GM12878 (cell line): ENCODE measurements around the gene NPTX1.

Experiments
- CTCF ChIP-seq, 3 experiments: IDR thresholded peaks in 2 of 3; conservative IDR thresholded peaks in 1 of 3; 2 replicates each; pipeline ENCODE4 v1.5.1; 2011; ENCODE audit warnings: low read depth in 3 of 3, low read length in 3 of 3, mild to moderate bottlenecking in 3 of 3, control low read depth in 2 of 3, moderate library complexity in 2 of 3, inconsistent platforms in 1 of 3, mixed read lengths in 1 of 3; ENCODE audit not compliant: control insufficient read depth in 2 of 3, insufficient read depth in 1 of 3; ENCODE audit errors: extremely low read depth in 1 of 3
- FOS ChIP-seq: IDR thresholded peaks from 3 replicates; pipeline ENCODE4 v1.6.1; 2011; ENCODE audit warnings: borderline replicate concordance; ENCODE audit not compliant: insufficient read length; ENCODE audit errors: extremely low read depth
- PKNOX1 ChIP-seq: fragments of 450-650 bp; IDR thresholded peaks from 2 replicates; pipeline ENCODE4 v1.6.1; 2016; ENCODE audit warnings: mild to moderate bottlenecking
- POLR2A ChIP-seq: IDR thresholded peaks from 2 replicates; pipeline ENCODE4 v1.6.1; 2011; ENCODE audit warnings: low read depth, mild to moderate bottlenecking, low read length
- ZNF217 ChIP-seq: fragments of 450-650 bp; IDR thresholded peaks from 2 replicates; pipeline ENCODE4 v1.6.1; 2017; ENCODE audit warnings: antibody characterized with exemption, mild to moderate bottlenecking
- ZNF274 ChIP-seq: IDR thresholded peaks from one replicate; pipeline ENCODE4 v1.8.0; 2011; ENCODE audit not compliant: insufficient read length, insufficient read depth
- ZZZ3 ChIP-seq: IDR thresholded peaks from 2 replicates; pipeline ENCODE4 v1.6.1; 2011; ENCODE audit warnings: low read depth; ENCODE audit not compliant: control insufficient read depth, insufficient read length

- TF ChIP-seq ZNF274 (no peak), FOS (no peak), CTCF (IDR thresholded peaks at IDR 0.05 in 2 of 3, conservative IDR thresholded peaks at IDR 0.05 in 1 of 3; ENCODE audit: control insufficient read depth in 2 of 3, extremely low read depth in 1 of 3, insufficient read depth in 1 of 3, low read depth in 3 of 3, low read length in 3 of 3) (no peak), ZNF217 (no peak), PKNOX1 (no peak), POLR2A (no peak; the same call in none of the 2 replicates), ZZZ3 (no peak)
Measured at GRCh38 chr17:80421381-80422090, 54.9 kb downstream of the NPTX1 start.
